Neural progenitor cell (in vitro differentiated cells): ENCODE results near the gene SHE. TPM values are rescaled to one million over a fixed set of nuclear protein-coding genes. Genes with fewer than 3 reads are reported as not detected.

Experiments
- DNase-seq: peaks from one replicate; pipeline ENCODE4 v3.0.0-alpha.2; 2016; ENCODE audit warnings: low spot score
- H2AFZ ChIP-seq: fragments of 200-600 bp; sonication (generic); replicated peaks from 2 replicates; pipeline ENCODE4 v1.6.1; 2016; ENCODE audit warnings: antibody characterized with exemption
- H3F3A ChIP-seq: fragments of 200-600 bp; sonication (generic); 2 replicates; pipeline ENCODE4 v1.6.1; 2016; ENCODE audit warnings: antibody characterized with exemption, low read depth
- H3K27ac ChIP-seq: fragments of 200-600 bp; sonication (generic); 2 replicates; pipeline ENCODE4 v1.5.1; 2016; ENCODE audit warnings: mild to moderate bottlenecking
- H3K27me3 ChIP-seq: fragments of 200-600 bp; sonication (generic); 2 replicates; pipeline ENCODE4 v1.6.1; 2016; ENCODE audit warnings: mild to moderate bottlenecking, moderate library complexity
- H3K36me3 ChIP-seq: fragments of 200-600 bp; sonication (generic); 2 replicates; pipeline ENCODE4 v1.5.1; 2016
- H3K4me1 ChIP-seq: fragments of 200-600 bp; sonication (generic); 2 replicates; pipeline ENCODE4 v1.6.1; 2016; ENCODE audit warnings: mixed run types
- H3K4me2 ChIP-seq: fragments of 200-600 bp; sonication (generic); 2 replicates; pipeline ENCODE4 v1.6.1; 2016
- H3K4me3 ChIP-seq: fragments of 200-600 bp; sonication (generic); 2 replicates; pipeline ENCODE4 v1.5.1; 2016
- H3K79me2 ChIP-seq: fragments of 200-600 bp; sonication (generic); 2 replicates; pipeline ENCODE4 v1.6.1; 2016; ENCODE audit warnings: low read depth
- H3K9ac ChIP-seq: fragments of 200-600 bp; sonication (generic); 2 replicates; pipeline ENCODE4 v1.6.1; 2016
- H3K9me3 ChIP-seq: fragments of 200-600 bp; sonication (generic); 2 replicates; pipeline ENCODE4 v1.5.1; 2016; ENCODE audit warnings: low read depth
- H4K20me1 ChIP-seq: fragments of 200-600 bp; sonication (generic); 2 replicates; pipeline ENCODE4 v1.6.1; 2016; ENCODE audit warnings: low read depth
- H3K27ac Mint-ChIP-seq: 3 replicates; pipeline ENCODE4 v1.8.0; 2021; ENCODE audit warnings: mixed read lengths
- H3K27me3 Mint-ChIP-seq: 2 replicates; pipeline ENCODE4 v1.8.0; 2022; ENCODE audit warnings: low read depth, mild to moderate bottlenecking, inconsistent platforms, moderate library complexity, mixed read lengths; ENCODE audit not compliant: insufficient read depth
- H3K36me3 Mint-ChIP-seq: 3 replicates; pipeline ENCODE4 v1.8.0; 2021; ENCODE audit warnings: mixed read lengths
- H3K4me1 Mint-ChIP-seq: 3 replicates; pipeline ENCODE4 v1.8.0; 2021; ENCODE audit warnings: mixed read lengths
- H3K4me3 Mint-ChIP-seq: 3 replicates; pipeline ENCODE4 v1.8.0; 2021; ENCODE audit warnings: mild to moderate bottlenecking, moderate library complexity, mixed read lengths
- H3K9me3 Mint-ChIP-seq: 3 replicates; pipeline ENCODE4 v1.8.0; 2020; ENCODE audit warnings: mixed read lengths
- CTCF ChIP-seq: fragments of 200-600 bp; sonication (generic); IDR thresholded peaks from 2 replicates; pipeline ENCODE4 v1.5.1; 2017; ENCODE audit warnings: antibody characterized with exemption, mild to moderate bottlenecking
- EZH2 ChIP-seq: fragments of 200-600 bp; sonication (generic); IDR thresholded peaks from 2 replicates; pipeline ENCODE4 v1.6.1; 2017; ENCODE audit warnings: antibody characterized with exemption, mild to moderate bottlenecking, moderate library complexity
- EZH2phosphoT487 ChIP-seq: fragments of 200-600 bp; sonication (generic); IDR thresholded peaks from 2 replicates; pipeline ENCODE4 v1.6.1; 2017; ENCODE audit warnings: antibody characterized with exemption
- total RNA-seq: library from RNA; depleted of rRNA; stranded (reverse); fragments of >200 nt; gene quantifications from 2 replicates; pipeline ENCODE4 v1.2.3, GENCODE V29; 2015; ENCODE audit warnings: low replicate concordance

Gene SHE
- total RNA-seq, 1 donor from 2014 or later: 0.04 TPM

GRCh38 chr1:154442006-154442740 is 60.0 kb downstream of the SHE start:
- H3K9ac ChIP-seq: no peak overlapping the region
- no peaks in the 10 kb centered on the region for H3F3A ChIP-seq
- no peaks in the 10 kb centered on the region for H3K4me1 ChIP-seq
- H3K36me3 Mint-ChIP-seq: no peaks in the 10 kb centered on the region
- TF ChIP-seq EZH2 (no peak), CTCF (peak; percentile 49)
- H3K27me3 Mint-ChIP-seq: peaks cover 7% of the 10 kb centered on the region
- no peaks in the 10 kb centered on the region for H3K9me3 Mint-ChIP-seq
- no peaks in the 10 kb centered on the region for H3K27me3 ChIP-seq
- H2AFZ ChIP-seq: no peak overlapping the region
- no peaks in the 10 kb centered on the region for H3K79me2 ChIP-seq
- H3K4me3 ChIP-seq: no peak overlapping the region
- H3K9me3 ChIP-seq: no peaks in the 10 kb centered on the region
- DNase-seq: peak; percentile 19
- H3K4me1 Mint-ChIP-seq: peaks cover 9% of the 10 kb centered on the region
- H3K4me2 ChIP-seq: no peak overlapping the region
- no peaks in the 10 kb centered on the region for H3K36me3 ChIP-seq
- peak overlapping the region; percentile 10 for H3K27ac Mint-ChIP-seq
- H3K4me3 Mint-ChIP-seq: peak overlapping the region; percentile 3
- no peak overlapping the region for H3K27ac ChIP-seq
- H4K20me1 ChIP-seq: no peaks in the 10 kb centered on the region

- H3K27ac Mint-ChIP-seq: peak overlapping the region; percentile 43
These were observed 60.8 kb downstream of the SHE start for GRCh38 chr1:154441241-154441888.

GRCh38 chr1:154440036-154440804 is 62.0 kb downstream of the SHE start:
- no peaks in the 10 kb centered on the region for H3K9me3 Mint-ChIP-seq
- H3K27ac ChIP-seq: no peak overlapping the region

More at GRCh38 chr1:154441241-154441888, 60.8 kb downstream of the SHE start:
- Mint-ChIP-seq H3K9me3 (no peaks in the 10 kb centered on the region), H3K36me3 (no peaks in the 10 kb centered on the region), H3K27me3 (peaks cover 7% of the 10 kb centered on the region), H3K4me3 (no peak overlapping the region), H3K4me1 (peaks cover 9% of the 10 kb centered on the region)
- TF ChIP-seq CTCF (no peak), EZH2 (no peak), EZH2phosphoT487 (no peak)
- H3K27ac ChIP-seq: no peak overlapping the region
- H3K4me3 ChIP-seq: no peak overlapping the region
- DNase-seq: no peak
- H3K27me3 ChIP-seq: no peaks in the 10 kb centered on the region
- no peaks in the 10 kb centered on the region for H3K79me2 ChIP-seq
- H3K4me2 ChIP-seq: no peak overlapping the region
- H3K36me3 ChIP-seq: no peaks in the 10 kb centered on the region
- H2AFZ ChIP-seq: no peak overlapping the region
- H3K9me3 ChIP-seq: no peaks in the 10 kb centered on the region
- H3K9ac ChIP-seq: no peak overlapping the region
- H3K4me1 ChIP-seq: no peaks in the 10 kb centered on the region
- H4K20me1 ChIP-seq: no peaks in the 10 kb centered on the region
- H3F3A ChIP-seq: no peaks in the 10 kb centered on the region

More at GRCh38 chr1:154440036-154440804, 62.0 kb downstream of the SHE start:
- no peak overlapping the region for H3K27ac Mint-ChIP-seq
- Histone ChIP-seq H3F3A (no peaks in the 10 kb centered on the region), H3K4me3 (no peak overlapping the region), H3K9me3 (no peaks in the 10 kb centered on the region), H3K36me3 (no peaks in the 10 kb centered on the region), H3K4me2 (no peak overlapping the region), H2AFZ (no peak overlapping the region), H4K20me1 (no peaks in the 10 kb centered on the region), H3K4me1 (no peaks in the 10 kb centered on the region), H3K27me3 (no peaks in the 10 kb centered on the region), H3K9ac (no peak overlapping the region), H3K79me2 (no peaks in the 10 kb centered on the region)
- H3K4me1 Mint-ChIP-seq: peaks cover 6% of the 10 kb centered on the region
- no peak overlapping the region for H3K4me3 Mint-ChIP-seq
- no peaks in the 10 kb centered on the region for H3K36me3 Mint-ChIP-seq
- TF ChIP-seq EZH2phosphoT487 (no peak), EZH2 (no peak), CTCF (no peak)
- DNase-seq: no peak
- H3K27me3 Mint-ChIP-seq: peaks cover 7% of the 10 kb centered on the region
